Dedifferentiated amniotic fluid mesenchymal stem cell (primary cell): ENCODE results near the gene TBL1XR1.
"Not testable (repeated sequence)": the region's sequence is repeated elsewhere in the genome, so short reads cannot be mapped to it uniquely, and the experiment has no call there.

Experiments
- DNase-seq: peaks from one replicate; pipeline ENCODE4 v3.0.0-alpha.2; 2016; ENCODE audit errors: extremely low spot score

Gene TBL1XR1

GRCh38 chr3:177141899-177142646, 55.2 kb downstream of the TBL1XR1 start:
- DNase-seq, result no peak

GRCh38 chr3:177141471-177141870, 55.8 kb downstream of the TBL1XR1 start:
- DNase-seq, result no peak

- not testable (repeated sequence) for DNase-seq
Measured at GRCh38 chr3:177139220-177139619, 58.1 kb downstream of the TBL1XR1 start.

- no peak for DNase-seq
Measured at GRCh38 chr3:177137774-177138705, 59.2 kb downstream of the TBL1XR1 start.

- DNase-seq, result no peak
Measured at GRCh38 chr3:177136741-177137140, 60.5 kb downstream of the TBL1XR1 start.

- no peak for DNase-seq
Measured at GRCh38 chr3:177135841-177136492, 61.3 kb downstream of the TBL1XR1 start.

- DNase-seq, result no peak
Measured at GRCh38 chr3:177134816-177135210, 62.5 kb downstream of the TBL1XR1 start.

- DNase-seq, result no peak
Measured at GRCh38 chr3:177133860-177134815, 63.1 kb downstream of the TBL1XR1 start.

GRCh38 chr3:177131927-177132636, 65.2 kb downstream of the TBL1XR1 start:
- DNase-seq, result no peak

- no peak for DNase-seq
Measured at GRCh38 chr3:177127008-177127407, 70.3 kb downstream of the TBL1XR1 start.

GRCh38 chr3:177126015-177126773, 71.1 kb downstream of the TBL1XR1 start:
- peak; percentile 43 for DNase-seq

GRCh38 chr3:177124882-177125281, 72.4 kb downstream of the TBL1XR1 start:
- DNase-seq, result no peak

- DNase-seq, result no peak
Measured at GRCh38 chr3:177123822-177124221, 73.5 kb downstream of the TBL1XR1 start.

- DNase-seq, result no peak
Measured at GRCh38 chr3:177122183-177122856, 75.0 kb downstream of the TBL1XR1 start.

GRCh38 chr3:177119829-177120228, 77.5 kb downstream of the TBL1XR1 start:
- DNase-seq, result no peak

GRCh38 chr3:177114253-177114652, 83.0 kb downstream of the TBL1XR1 start:
- no peak for DNase-seq

GRCh38 chr3:177111541-177111949, 85.7 kb downstream of the TBL1XR1 start:
- no peak for DNase-seq

- DNase-seq, result no peak
Measured at GRCh38 chr3:177110895-177111294, 86.4 kb downstream of the TBL1XR1 start.

GRCh38 chr3:177110386-177110785, 86.9 kb downstream of the TBL1XR1 start:
- no peak for DNase-seq
